SK-N-SH (cell line): ENCODE results near the gene MELTF. TPM values are rescaled to one million over a fixed set of nuclear protein-coding genes. Genes with fewer than 3 reads are reported as not detected.

Experiments used
- CTCF ChIA-PET: fragments of 300-600, 350-600 bp; formaldehyde crosslinking; extraction: SDS; loops from one replicate; lab custom pipeline; 2021; lab: Yijun Ruan, JAX
- POLR2A ChIA-PET: fragments of 350-600 bp; sonication (Branson Sonifier 250); formaldehyde crosslinking; extraction: SDS; loops from one replicate; lab custom pipeline; 2020; ENCODE audit warnings: antibody characterized with exemption, inconsistent platforms; lab: Yijun Ruan, JAX
- DNase-seq: peaks from one replicate; pipeline ENCODE4 v3.0.0; 2012
- H2AFZ ChIP-seq: fragments of 200-600 bp; sonication (generic); 2 replicates; pipeline ENCODE4 v1.8.1; 2016; ENCODE audit warnings: antibody characterized with exemption, mild to moderate bottlenecking, low read depth
- H3F3A ChIP-seq: fragments of 200-600 bp; sonication (generic); replicated peaks from 2 replicates; pipeline ENCODE3; 2016; ENCODE audit warnings: antibody characterized with exemption, mild to moderate bottlenecking; ENCODE audit not compliant: insufficient read depth
- H3K27ac ChIP-seq, 2 experiments: fragments of 200-500 bp in 1 of 2; fragments of 200-600 bp in 1 of 2; sonication (Bioruptor generic) in 1 of 2; sonication (generic), shearing (Covaris generic) in 1 of 2; 2 replicates each; pipeline versions ENCODE4 v1.5.1 to v1.6.1; 2014 to 2016; ENCODE audit warnings: low read depth in 2 of 2, inconsistent platforms in 1 of 2, low read length in 1 of 2, mild to moderate bottlenecking in 1 of 2, mixed read lengths in 1 of 2
- H3K27me3 ChIP-seq: fragments of 200-600 bp; sonication (generic), shearing (Covaris generic); 2 replicates; pipeline ENCODE4 v1.6.1; 2016; ENCODE audit warnings: mixed run types; ENCODE audit not compliant: insufficient read depth
- H3K36me3 ChIP-seq, 2 experiments: fragments of 200-500 bp in 1 of 2; fragments of 200-600 bp in 1 of 2; sonication (Bioruptor generic) in 1 of 2; sonication (generic) in 1 of 2; replicated peaks in 1 of 2; 2 replicates each; pipeline versions ENCODE3 to v1.5.1; 2014 to 2016; ENCODE audit warnings: low read length in 1 of 2, mild to moderate bottlenecking in 1 of 2; ENCODE audit not compliant: insufficient read depth in 2 of 2, control insufficient read depth in 1 of 2
- H3K4me1 ChIP-seq, 2 experiments: fragments of 200-500 bp in 1 of 2; fragments of 200-600 bp in 1 of 2; sonication (Bioruptor generic) in 1 of 2; sonication (generic), shearing (Covaris generic) in 1 of 2; 2 replicates each; pipeline versions ENCODE4 v1.5.1 to v1.6.1; 2014 to 2016; ENCODE audit warnings: low read depth in 1 of 2, low read length in 1 of 2, mixed run types in 1 of 2; ENCODE audit not compliant: insufficient read depth in 2 of 2, control insufficient read depth in 1 of 2
- H3K4me2 ChIP-seq: fragments of 200-600 bp; sonication (generic), shearing (Covaris generic); 2 replicates; pipeline ENCODE4 v1.6.1; 2017; ENCODE audit warnings: mixed run types
- H3K4me3 ChIP-seq, 2 experiments: fragments of 200-500 bp in 1 of 2; fragments of 200-600 bp in 1 of 2; sonication (Bioruptor generic) in 1 of 2; sonication (generic), shearing (Covaris generic) in 1 of 2; 2 replicates each; pipeline versions ENCODE4 v1.5.1 to v1.8.1; 2014 to 2016; ENCODE audit warnings: low read depth in 2 of 2, inconsistent platforms in 1 of 2, low read length in 1 of 2, mild to moderate bottlenecking in 1 of 2, mixed read lengths in 1 of 2, moderate library complexity in 1 of 2
- H3K79me2 ChIP-seq: fragments of 200-600 bp; sonication (generic); 2 replicates; pipeline ENCODE4 v1.8.1; 2017; ENCODE audit warnings: mild to moderate bottlenecking; ENCODE audit not compliant: insufficient read depth
- H3K9ac ChIP-seq: fragments of 200-600 bp; sonication (generic); 2 replicates; pipeline ENCODE4 v1.6.1; 2017; ENCODE audit warnings: mixed run types
- H3K9me2 ChIP-seq: fragments of 200-600 bp; sonication (generic); 2 replicates; pipeline ENCODE4 v1.6.1; 2017; ENCODE audit warnings: mixed run types
- H3K9me3 ChIP-seq: fragments of 200-600 bp; sonication (generic); 2 replicates; pipeline ENCODE4 v1.6.1; 2017; ENCODE audit warnings: mixed run types, mild to moderate bottlenecking, moderate library complexity
- H4K20me1 ChIP-seq: fragments of 200-600 bp; sonication (generic); 2 replicates; pipeline ENCODE4 v1.6.1; 2017; ENCODE audit warnings: mild to moderate bottlenecking, mixed run types; ENCODE audit not compliant: insufficient read depth
- CHD2 ChIP-seq: fragments of 150-350 bp; IDR thresholded peaks from 2 replicates; pipeline ENCODE4 v1.6.1; 2018; ENCODE audit warnings: low read length; ENCODE audit not compliant: partially characterized antibody
- EP300 ChIP-seq, 2 experiments: IDR thresholded peaks; 2 replicates each; pipeline versions ENCODE4 v1.4.0 to v1.6.1; 2012; ENCODE audit warnings: borderline replicate concordance in 1 of 2, low read depth in 1 of 2, low read length in 1 of 2
- EZH2phosphoT487 ChIP-seq: fragments of 200-600 bp; sonication (generic); IDR thresholded peaks from 2 replicates; pipeline ENCODE4 v1.6.1; 2017; ENCODE audit warnings: low read depth, mixed run types, mild to moderate bottlenecking, antibody characterized with exemption, moderate library complexity, borderline replicate concordance
- FOSL2 ChIP-seq: IDR thresholded peaks from 2 replicates; pipeline ENCODE4 v1.4.0; 2012; ENCODE audit warnings: low read depth, mild to moderate bottlenecking, moderate library complexity, borderline replicate concordance
- GABPA ChIP-seq: IDR thresholded peaks from 2 replicates; pipeline ENCODE4 v1.4.0; 2012; ENCODE audit warnings: low read depth, mild to moderate bottlenecking
- GATA2 ChIP-seq: sonication (generic); formaldehyde crosslinking; IDR thresholded peaks from 2 replicates; pipeline ENCODE4 v1.5.0; 2020; ENCODE audit warnings: mild to moderate bottlenecking, missing genetic modification reagents
- IRF3 ChIP-seq: fragments of 150-350 bp; IDR thresholded peaks from 2 replicates; pipeline ENCODE4 v1.6.1; 2016; ENCODE audit warnings: mild to moderate bottlenecking, low read depth, low read length
- JUND ChIP-seq: IDR thresholded peaks from 2 replicates; pipeline ENCODE4 v1.4.0; 2012
- MEF2A ChIP-seq: IDR thresholded peaks from 2 replicates; pipeline ENCODE4 v1.4.0; 2012; ENCODE audit warnings: low read depth, borderline replicate concordance
- NFIC ChIP-seq: IDR thresholded peaks from 2 replicates; pipeline ENCODE4 v1.4.0; 2012; ENCODE audit warnings: borderline replicate concordance
- NRF1 ChIP-seq: IDR thresholded peaks from 2 replicates; pipeline ENCODE4 v1.6.1; 2012; ENCODE audit warnings: low read depth, mild to moderate bottlenecking, low read length
- RCOR1 ChIP-seq: fragments of 150-350 bp; IDR thresholded peaks from 2 replicates; pipeline ENCODE4 v1.6.1; 2017; ENCODE audit warnings: antibody characterized with exemption, low read length
- RFX5 ChIP-seq: IDR thresholded peaks from 2 replicates; pipeline ENCODE4 v1.6.1; 2012; ENCODE audit warnings: mild to moderate bottlenecking, improper control_type of control experiment, low read length
- SIN3A ChIP-seq: IDR thresholded peaks from 2 replicates; pipeline ENCODE4 v1.6.1; 2012; ENCODE audit warnings: low read depth, mild to moderate bottlenecking, low read length, moderate library complexity, borderline replicate concordance
- TAF1 ChIP-seq: IDR thresholded peaks from 2 replicates; pipeline ENCODE4 v1.6.1; 2012; ENCODE audit warnings: low read depth, mild to moderate bottlenecking, low read length, moderate library complexity, borderline replicate concordance
- TEAD4 ChIP-seq: IDR thresholded peaks from 2 replicates; pipeline ENCODE4 v1.4.0; 2012; ENCODE audit warnings: mild to moderate bottlenecking, borderline replicate concordance; ENCODE audit not compliant: insufficient read depth
- USF1 ChIP-seq: IDR thresholded peaks from 2 replicates; pipeline ENCODE4 v1.4.0; 2012; ENCODE audit warnings: low read depth, borderline replicate concordance
- ZBTB33 ChIP-seq: IDR thresholded peaks from 2 replicates; pipeline ENCODE4 v1.4.0; 2012; ENCODE audit warnings: low read depth, borderline replicate concordance
- WGBS: methylation state at CpG from one replicate; pipeline ENCODE4 v1.1.6; 2017; ENCODE audit warnings: low lambda C conversion rate; 5-methylcytosine and 5-hydroxymethylcytosine counted together
- polyA plus RNA-seq, 3 experiments: library from polyadenylated mRNA; depleted of rRNA; stranded (reverse); fragments of >200 nt; gene quantifications; 2 replicates each; pipeline ENCODE4 v1.2.3, GENCODE V29; 2012
- TF ChIP-seq, protein P1 (sequence below): fragments of 200-600 bp; sonication (generic); IDR thresholded peaks from 2 replicates; pipeline ENCODE4 v1.6.1; 2017; ENCODE audit warnings: antibody characterized with exemption, mild to moderate bottlenecking, moderate library complexity

MELTF gene
- polyA plus RNA-seq, 1 of the 3 experiments (the other 2 are of a cell fraction) = 32.4 TPM

- no peaks in the 10 kb centered on the region for H3K36me3 ChIP-seq
- H3K4me2 ChIP-seq = no peak overlapping the region
- no peaks in the 10 kb centered on the region for H3K79me2 ChIP-seq
- no peak overlapping the region for H3K9ac ChIP-seq
- H3K9me2 ChIP-seq = no peaks in the 10 kb centered on the region
- no peaks in the 10 kb centered on the region for H3F3A ChIP-seq
- POLR2A ChIA-PET = no interaction called here
- DNase-seq = no peak
- 95% methylated on average over 10 of the region's 10 CpGs for WGBS
- no peak for TF ChIP-seq FOSL2
- TF ChIP-seq MEF2A = no peak
- no peak for TF ChIP-seq GATA2 (CRISPR knock-in tag)
- no peak for TF ChIP-seq RFX5
- no peak for TF ChIP-seq ZBTB33
- TF ChIP-seq TEAD4 = no peak
- no peak for TF ChIP-seq IRF3
- TF ChIP-seq USF1 = no peak
- no peak for TF ChIP-seq SIN3A
- H3K4me3 ChIP-seq = no peak overlapping the region
- CTCF ChIA-PET = no interaction called here
- no peaks in the 10 kb centered on the region for H4K20me1 ChIP-seq
- H3K27ac ChIP-seq = no peak overlapping the region
- peaks cover 0 to 3% of the 10 kb centered on the region in 2 experiments; a peak in 1 of 4 replicates for H3K4me1 ChIP-seq
- H3K27me3 ChIP-seq = no peaks in the 10 kb centered on the region
- H3K9me3 ChIP-seq = no peaks in the 10 kb centered on the region
- H2AFZ ChIP-seq = no peak overlapping the region
Observed at GRCh38 chr3:196962930-196963630, 66.5 kb downstream of the MELTF start.

DNA sequence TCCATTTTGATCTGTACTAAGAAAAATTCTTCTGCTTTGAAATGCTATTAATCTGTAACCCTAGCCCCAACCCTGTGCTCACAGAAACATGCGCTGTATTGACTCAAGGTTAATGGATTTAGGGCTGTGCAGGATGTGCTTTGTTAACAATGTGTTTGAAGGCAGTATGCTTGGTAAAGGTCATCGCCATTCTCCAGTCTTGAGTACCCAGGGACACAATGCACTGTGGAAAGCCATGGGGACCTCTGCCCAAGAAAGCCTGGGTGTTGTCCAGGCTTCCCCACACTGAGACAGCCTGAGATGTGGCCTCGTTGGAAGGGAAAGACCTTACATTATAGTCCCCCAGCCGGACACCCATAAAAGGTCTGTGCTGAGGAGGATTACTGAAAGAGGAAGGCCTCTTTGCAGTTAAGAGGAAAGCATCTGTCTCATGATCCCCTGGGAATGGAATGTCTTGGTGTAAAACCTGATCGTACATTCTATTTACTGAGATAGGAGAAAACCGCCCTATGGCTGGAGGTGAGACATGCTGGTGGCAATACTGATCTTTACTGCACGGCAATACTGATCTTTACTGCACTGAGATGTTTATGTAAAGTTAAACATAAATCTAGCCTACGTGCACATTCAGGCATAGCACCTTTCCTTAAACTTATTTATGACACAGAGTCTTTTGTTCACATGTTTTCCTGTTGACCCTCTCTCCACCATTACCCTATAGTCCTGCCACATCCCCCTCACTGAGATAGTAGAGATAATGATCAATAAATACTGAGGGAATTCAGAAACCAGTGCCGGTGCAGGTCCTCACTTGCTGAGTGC, 67.3 kb downstream of the MELTF start:
- Histone ChIP-seq H3F3A (no peaks in the 10 kb centered on the region), H4K20me1 (no peaks in the 10 kb centered on the region), H3K79me2 (no peaks in the 10 kb centered on the region), H3K9me3 (no peaks in the 10 kb centered on the region), H3K4me2 (no peak overlapping the region), H3K36me3 (no peaks in the 10 kb centered on the region), H3K27me3 (no peaks in the 10 kb centered on the region), H3K4me1 (no peaks in the 10 kb centered on the region), H3K9ac (no peak overlapping the region), H3K27ac (no peak overlapping the region), H3K4me3 (no peak overlapping the region), H3K9me2 (no peaks in the 10 kb centered on the region), H2AFZ (no peak overlapping the region)
- no peak for DNase-seq
- POLR2A ChIA-PET = no interaction called here
- 81% methylated on average over 9 of the region's 9 CpGs for WGBS
- CTCF ChIA-PET = no interaction called here
- no peak for TF ChIP-seq JUND
- TF ChIP-seq, protein P1, sequence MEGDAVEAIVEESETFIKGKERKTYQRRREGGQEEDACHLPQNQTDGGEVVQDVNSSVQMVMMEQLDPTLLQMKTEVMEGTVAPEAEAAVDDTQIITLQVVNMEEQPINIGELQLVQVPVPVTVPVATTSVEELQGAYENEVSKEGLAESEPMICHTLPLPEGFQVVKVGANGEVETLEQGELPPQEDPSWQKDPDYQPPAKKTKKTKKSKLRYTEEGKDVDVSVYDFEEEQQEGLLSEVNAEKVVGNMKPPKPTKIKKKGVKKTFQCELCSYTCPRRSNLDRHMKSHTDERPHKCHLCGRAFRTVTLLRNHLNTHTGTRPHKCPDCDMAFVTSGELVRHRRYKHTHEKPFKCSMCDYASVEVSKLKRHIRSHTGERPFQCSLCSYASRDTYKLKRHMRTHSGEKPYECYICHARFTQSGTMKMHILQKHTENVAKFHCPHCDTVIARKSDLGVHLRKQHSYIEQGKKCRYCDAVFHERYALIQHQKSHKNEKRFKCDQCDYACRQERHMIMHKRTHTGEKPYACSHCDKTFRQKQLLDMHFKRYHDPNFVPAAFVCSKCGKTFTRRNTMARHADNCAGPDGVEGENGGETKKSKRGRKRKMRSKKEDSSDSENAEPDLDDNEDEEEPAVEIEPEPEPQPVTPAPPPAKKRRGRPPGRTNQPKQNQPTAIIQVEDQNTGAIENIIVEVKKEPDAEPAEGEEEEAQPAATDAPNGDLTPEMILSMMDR = no peak
- no peak for TF ChIP-seq USF1
- no peak for TF ChIP-seq EZH2phosphoT487
- TF ChIP-seq RCOR1 = no peak
- no peak for TF ChIP-seq SIN3A
- TF ChIP-seq CHD2 = no peak
- no peak for TF ChIP-seq GABPA
- no peak for TF ChIP-seq TAF1
- no peak for TF ChIP-seq NFIC
- TF ChIP-seq NRF1 = no peak
- TF ChIP-seq EP300 (IDR thresholded peaks at IDR 0.05; ENCODE audit: borderline replicate concordance in 1 of 2, low read depth in 1 of 2, low read length in 1 of 2) = no peak
